Measurements from ENCODE around the gene KNDC1.
A peak's percentile ranks its signal among the peaks of the same experiment; 100 is the strongest.
"Not testable (repeated sequence)": the region's sequence is repeated elsewhere in the genome, so short reads cannot be mapped to it uniquely, and the experiment has no call there.

KNDC1 gene, protein sequence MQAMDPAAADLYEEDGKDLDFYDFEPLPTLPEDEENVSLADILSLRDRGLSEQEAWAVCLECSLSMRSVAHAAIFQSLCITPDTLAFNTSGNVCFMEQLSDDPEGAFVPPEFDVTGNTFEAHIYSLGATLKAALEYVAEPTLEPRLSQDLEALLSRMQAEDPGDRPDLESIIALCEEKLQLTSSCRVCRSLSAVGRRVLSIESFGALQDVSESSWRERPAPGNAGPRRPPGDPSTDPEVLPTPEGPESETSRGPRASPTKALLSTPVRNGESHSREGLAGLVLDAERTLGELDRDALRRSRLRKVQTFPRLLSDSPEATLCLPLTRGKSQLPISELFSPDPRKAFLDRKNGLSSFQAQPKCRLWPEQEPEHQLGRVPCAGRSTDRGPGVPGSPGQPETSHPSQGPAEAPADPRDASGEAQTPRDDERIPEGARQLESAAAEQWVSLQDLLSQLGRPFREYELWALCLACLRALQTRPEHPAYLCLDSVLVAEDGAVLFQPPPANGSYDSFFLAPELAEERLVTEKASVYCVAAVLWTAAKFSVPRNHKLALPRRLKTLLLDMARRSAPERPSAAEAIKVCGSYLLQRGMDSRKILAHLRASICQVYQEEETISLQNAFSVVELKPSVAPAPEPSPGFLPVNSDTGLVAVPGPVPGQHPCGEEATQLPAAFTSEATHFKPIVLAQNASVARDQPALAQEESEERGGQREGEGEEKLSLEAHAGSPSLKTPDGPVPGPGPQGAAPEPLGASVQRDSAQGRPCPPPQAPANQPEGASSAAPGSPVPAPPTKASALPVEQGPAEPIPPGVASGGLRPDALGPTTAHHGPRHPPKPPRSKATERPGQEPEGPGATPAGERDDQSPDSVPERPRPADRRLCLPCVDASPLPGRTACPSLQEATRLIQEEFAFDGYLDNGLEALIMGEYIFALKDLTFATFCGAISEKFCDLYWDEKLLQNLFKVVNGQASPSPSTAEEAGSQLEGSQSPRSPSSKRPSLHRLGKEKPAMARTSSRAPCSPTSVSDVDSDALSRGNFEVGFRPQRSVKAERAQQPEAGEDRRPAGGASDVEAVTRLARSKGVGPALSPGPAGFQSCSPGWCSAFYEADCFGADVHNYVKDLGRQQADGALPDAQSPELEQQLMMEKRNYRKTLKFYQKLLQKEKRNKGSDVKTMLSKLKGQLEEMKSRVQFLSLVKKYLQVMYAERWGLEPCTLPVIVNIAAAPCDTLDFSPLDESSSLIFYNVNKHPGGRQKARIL (N-terminal part only)

DNA sequence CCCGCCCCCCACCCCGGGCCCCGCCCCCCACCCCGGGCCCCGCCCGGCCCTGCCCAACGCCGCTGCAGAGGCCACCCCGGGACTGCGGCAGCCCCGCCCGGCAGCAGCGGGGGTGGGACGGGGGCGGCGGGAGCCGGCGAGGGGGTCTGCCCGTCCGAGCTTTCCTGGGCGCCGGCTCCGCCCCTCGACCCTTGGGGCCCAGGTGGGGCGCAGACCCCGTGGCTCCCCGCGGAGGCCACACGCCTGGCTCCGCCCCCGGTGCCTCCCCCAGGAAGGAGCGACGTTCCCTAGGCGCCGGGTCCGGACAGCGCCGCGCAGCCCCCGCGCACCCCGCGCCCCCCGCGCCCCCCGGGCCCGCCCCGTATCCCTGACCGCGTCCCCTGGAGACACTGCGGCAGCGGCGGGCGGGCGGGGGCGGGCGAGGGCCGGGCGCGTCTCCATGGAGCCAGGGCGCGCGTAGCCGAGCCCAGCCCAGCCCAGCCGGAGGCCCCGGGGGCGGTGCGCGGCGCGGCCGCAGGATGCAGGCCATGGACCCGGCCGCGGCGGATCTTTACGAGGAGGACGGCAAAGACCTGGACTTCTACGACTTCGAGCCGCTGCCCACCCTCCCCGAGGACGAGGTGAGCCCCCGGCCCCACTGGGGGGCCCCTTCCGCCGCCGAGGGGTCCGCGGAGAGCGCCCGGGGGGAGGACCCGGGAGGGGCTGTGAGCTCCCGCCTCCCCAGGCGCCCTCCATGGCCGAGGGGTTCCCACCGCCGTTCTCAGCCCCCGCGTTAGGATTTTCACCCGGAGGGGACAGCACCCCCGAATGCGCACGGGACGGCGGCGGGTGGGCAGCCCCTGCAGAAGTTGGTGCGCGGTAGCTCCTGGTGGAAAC, at the start of gene KNDC1:
Gene KNDC1, plus strand, starts transcription at position 270 of the 876 bp plus-strand sequence. Its CDS starts 249 bp downstream, at position 519.
- DNase-seq (ENCODE audit: low read depth): no peak
- peak within 1 kb of the TSS; percentile 64 for H3K4me3 ChIP-seq (ENCODE audit: low read depth, low read length)

DNA sequence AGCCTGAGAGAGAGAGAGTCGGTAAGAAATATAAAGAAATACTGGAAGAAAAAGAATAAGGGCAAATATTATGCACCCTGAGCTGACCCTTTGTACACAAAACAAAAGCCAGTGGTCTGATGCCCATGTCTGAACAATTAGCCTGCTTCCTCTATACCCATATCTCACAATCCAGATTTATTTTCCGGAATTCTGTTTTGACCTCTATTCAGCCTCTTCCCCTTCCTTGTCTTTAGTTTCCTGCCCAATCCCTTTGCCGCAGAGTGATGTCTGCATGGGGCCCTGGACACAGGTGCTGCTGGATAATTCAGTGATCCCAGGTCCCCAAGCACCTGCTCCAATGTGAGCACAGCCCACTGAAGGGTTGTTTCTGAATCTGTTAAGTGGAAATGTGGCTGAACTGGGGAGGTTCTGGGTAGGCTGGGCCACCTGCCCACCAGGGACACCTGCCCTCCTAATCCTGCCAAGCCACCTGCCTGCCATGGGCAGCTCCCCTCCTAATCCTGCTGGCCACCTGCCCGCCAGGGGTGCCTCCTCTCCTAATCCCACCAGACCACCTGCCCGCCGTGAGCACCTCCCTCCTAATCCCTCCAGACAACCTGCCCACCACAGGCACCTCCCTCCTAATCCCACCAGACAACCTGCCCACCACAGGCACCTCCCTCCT, 49.3 kb upstream of the KNDC1 start:
- no peak for DNase-seq (ENCODE audit: low read depth)
- H3K4me3 ChIP-seq (ENCODE audit: low read depth, low read length): no peak overlapping the region

DNA sequence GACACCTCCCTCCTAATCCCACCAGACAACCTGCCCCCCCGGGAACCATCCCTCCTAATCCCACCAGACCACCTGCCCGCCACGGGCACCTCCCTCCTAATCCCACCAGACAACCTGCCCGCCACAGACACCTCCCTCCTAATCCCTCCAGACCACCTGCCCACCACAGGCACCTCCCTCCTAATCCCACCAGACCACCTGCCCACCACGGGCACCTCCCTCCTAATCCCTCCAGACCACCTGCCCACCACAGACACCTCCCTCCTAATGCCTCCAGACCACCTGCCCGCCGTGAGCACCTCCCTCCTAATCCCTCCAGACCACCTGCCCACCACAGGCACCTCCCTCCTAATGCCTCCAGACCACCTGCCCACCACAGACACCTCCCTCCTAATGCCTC, 48.4 kb upstream of the KNDC1 start:
- not testable (repeated sequence) for DNase-seq (ENCODE audit: low read depth); H3K4me3 ChIP-seq (ENCODE audit: low read depth, low read length)

DNA sequence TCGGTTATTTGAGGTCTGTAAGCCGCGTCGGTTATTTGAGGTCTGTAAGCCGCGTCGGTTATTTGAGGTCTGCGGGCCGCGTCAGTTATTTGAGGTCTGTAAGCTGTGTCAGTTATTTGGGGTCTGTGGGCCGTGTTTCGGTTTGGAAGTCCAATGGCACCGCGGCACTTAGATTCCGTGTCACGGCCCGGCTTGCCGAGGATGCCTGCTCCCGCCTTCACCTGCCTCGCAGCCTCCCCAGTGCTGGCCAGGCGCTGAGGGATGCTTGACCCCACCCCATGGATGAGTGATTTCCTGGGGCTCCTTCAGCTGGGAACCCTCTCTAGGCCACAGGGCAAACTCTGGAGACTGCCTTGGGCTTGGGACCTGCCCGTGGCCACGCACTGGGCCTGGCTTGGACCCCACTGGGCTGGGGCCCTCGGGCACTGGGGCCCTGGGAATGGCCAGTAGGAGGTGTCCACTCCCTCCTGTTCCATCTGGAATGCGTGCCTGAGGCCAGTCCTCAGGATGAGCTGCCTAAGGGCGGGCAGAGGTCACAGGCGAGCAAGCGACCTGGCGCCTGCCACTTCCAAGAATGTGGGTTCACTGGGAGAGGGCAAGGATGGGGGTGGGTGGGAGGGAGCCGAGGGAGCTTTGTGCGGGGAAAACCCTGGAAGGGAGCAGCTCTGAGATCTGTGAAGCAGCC, 46.7 kb upstream of the KNDC1 start:
- no peak overlapping the region for H3K4me3 ChIP-seq (ENCODE audit: low read depth, low read length)
- no peak for DNase-seq (ENCODE audit: low read depth)

DNA sequence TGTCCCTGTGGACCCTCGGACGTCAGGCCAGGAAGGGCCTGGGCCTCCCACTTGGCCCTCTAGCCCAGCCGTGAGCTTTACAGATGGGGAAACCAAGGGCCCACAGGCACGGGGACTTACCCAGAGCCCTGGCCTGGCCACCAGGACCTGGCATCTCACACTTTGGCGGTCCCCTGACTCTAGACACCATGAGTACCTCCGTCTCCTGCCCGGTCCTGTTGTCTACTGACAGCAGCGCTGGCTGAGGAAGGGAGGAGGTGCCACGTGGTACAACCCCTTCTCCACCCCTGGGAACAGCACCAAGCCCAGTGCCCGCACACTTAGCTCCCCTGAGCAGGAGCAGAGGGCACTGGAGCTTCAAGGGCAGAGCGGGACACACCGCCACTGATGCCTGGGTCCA, 46.2 kb upstream of the KNDC1 start:
- DNase-seq (ENCODE audit: low read depth): no peak
- H3K4me3 ChIP-seq (ENCODE audit: low read depth, low read length): no peak overlapping the region

DNA sequence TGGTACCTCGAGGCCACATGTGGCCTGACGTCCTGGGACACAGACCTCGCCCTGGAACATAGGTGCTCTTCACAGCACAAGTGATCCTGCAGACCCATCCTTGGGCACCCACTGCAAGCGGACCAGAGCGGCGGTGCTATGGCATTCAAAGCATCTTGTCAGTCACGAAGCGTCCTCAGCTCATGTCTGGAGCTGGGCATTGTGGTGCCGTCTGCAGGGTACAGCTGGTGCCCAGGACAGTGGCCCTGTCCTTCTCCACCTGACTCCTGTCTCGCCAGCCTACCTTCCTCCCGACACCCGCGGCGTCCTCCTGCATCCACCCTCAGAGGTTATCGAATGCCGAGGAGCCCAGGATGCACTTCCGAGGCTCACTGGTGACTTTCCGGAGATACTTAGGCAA, 45.8 kb upstream of the KNDC1 start:
- DNase-seq (ENCODE audit: low read depth): no peak
- H3K4me3 ChIP-seq (ENCODE audit: low read depth, low read length): no peak overlapping the region

DNA sequence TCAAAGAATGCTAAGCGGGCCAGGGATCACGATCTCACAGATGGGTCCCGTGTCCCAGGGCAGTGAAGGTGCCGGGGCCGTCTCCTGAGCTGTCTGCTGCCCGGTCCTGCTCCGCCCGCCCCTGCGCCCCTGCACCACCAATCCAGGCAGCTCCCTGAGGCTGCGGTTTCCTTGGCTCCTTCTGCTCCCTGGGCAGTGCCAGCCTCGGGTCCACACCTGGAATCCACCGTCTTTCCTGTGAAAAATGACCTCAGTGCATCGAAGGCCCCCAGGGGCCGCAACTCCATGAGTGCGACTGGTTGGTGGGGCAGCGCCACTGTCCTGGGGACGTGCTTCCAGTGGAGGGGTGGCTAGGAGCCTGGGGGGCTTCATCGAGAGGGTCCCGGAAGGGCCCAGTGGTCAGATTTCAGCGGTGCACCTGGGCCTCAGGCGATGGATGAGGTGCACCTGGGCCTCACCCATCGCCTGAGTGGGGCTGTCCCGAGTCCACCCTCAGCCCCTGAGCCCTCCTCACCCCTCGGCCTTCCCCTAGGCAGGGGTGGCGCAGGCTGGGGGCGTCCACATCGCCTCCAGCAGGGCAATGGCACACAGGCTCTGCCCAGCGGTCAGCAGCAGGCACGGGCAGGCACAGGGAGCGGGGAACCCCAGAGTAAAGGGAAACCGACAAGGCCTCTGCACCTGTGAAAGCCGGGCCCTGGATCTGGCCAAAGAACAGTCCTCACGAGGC, 45.1 kb upstream of the KNDC1 start:
- H3K4me3 ChIP-seq (ENCODE audit: low read depth, low read length): no peak overlapping the region
- DNase-seq (ENCODE audit: low read depth): no peak

DNA sequence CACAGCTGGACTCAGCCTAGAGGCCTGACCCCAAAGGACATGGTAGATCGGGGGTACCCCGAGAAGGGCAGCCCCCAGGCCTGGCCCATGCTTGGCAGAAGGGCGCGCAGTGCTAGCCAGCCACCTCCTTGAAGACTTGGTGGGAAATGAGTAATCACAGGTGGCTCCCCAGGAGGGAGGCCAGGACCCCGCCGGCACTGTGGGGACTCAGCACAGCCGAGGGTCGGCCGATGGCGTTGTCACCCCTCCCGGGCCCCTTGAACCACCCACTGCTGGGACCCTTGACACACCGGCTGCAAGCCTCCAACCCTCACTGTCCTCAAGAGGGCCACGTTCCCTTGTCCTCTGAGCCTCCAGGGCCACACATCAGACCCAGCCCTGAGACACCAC, 44.6 kb upstream of the KNDC1 start:
- H3K4me3 ChIP-seq (ENCODE audit: low read depth, low read length): no peak overlapping the region
- no peak for DNase-seq (ENCODE audit: low read depth)

DNA sequence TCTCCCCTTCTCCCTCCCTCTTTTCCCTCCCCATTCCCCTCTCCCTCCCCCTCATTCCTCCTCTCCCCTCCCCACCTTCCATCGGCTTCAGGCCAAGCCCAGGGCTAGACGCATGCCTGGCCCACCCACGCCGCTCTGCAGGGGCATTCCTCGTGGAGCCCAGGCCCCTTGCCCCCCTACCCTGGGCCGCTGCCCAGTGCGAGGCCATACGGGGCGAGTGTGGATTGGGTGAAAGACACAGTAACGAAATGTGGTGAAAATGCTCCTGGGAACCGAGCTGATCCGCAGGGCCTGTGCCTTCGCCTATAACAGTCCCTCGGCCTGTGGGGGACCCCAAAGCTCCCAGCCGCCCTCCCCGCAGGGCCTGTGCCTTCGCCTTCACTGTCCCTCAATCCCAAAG, 44.0 kb upstream of the KNDC1 start:
- H3K4me3 ChIP-seq (ENCODE audit: low read depth, low read length): no peak overlapping the region
- DNase-seq (ENCODE audit: low read depth): no peak

DNA sequence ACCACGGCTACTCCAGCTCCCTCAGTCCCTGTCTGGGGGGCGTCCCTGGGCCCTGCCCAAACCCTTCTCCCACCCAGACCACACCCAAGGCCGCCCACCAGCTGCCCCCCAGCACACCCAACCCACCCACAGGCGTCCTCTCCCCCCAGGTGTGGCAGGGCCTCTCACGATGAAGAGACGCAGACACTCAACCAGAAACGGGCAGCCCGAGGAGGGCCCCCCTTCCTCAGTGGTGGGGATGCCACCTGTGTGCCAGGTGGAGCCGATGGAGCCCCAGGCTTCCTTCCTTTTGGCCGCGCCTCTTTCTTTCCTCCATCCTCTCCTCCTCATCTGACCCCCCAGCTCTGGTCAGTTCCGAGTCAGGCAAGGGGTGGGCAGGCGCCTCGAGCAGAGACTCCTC, 43.6 kb upstream of the KNDC1 start:
- DNase-seq (ENCODE audit: low read depth): no peak

DNA sequence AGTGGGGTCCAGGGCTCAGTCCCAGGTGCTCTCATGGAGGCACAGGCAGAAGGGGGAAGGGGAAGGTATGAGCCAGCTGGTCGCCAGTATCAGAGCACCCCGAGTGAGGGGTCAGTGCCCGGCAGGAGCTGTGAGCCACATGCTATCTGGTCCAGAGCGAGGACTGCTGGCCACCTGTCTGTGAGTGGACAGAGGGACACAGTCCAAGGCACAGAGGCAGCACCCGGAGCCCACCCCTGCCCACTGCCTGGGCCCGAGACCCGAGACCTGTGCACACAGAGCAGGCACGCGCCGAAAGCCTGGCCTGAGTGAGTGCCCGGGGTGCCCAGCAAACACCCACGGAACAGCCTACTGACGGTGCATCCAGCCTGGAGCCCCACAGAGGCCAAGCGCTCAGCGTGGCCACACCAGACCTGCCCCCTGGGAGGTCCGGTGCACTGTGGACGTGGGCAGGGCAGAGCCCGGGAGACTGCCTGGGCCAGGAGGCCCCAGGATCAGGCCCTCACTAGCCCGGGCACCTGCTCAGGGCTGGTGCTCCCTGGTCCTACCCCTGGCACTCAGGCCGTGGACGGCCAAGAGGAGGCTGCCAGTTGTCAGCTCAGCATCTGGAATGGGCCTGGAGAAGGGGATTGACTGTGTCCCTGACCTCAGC, 42.9 kb upstream of the KNDC1 start:
- no peak for DNase-seq (ENCODE audit: low read depth)
- no peak overlapping the region for H3K4me3 ChIP-seq (ENCODE audit: low read depth, low read length)

More for the DNA sequence above, 43.6 kb upstream of the KNDC1 start:
- H3K4me3 ChIP-seq (ENCODE audit: low read depth, low read length): no peak overlapping the region

DNA sequence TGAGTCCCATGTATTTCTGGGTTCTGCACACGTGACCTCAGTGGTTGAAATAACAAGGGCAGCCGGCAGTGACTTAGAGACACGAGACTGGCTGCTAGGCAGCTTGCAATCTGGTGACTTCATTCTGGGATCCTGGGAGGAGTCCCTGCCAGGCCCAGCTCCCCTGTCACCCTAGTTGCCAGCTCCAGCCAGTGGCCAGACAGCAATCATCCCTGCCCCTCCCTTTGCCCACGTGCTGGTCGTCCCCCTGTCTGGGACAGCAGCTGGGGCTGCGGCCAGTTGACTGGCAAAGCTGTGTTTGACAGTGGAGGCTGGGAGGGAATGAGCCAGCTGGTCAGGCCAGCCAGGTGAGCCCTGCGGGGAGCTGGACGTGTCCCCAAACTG, 42.3 kb upstream of the KNDC1 start:
- no peak overlapping the region for H3K4me3 ChIP-seq (ENCODE audit: low read depth, low read length)
- DNase-seq (ENCODE audit: low read depth): no peak

DNA sequence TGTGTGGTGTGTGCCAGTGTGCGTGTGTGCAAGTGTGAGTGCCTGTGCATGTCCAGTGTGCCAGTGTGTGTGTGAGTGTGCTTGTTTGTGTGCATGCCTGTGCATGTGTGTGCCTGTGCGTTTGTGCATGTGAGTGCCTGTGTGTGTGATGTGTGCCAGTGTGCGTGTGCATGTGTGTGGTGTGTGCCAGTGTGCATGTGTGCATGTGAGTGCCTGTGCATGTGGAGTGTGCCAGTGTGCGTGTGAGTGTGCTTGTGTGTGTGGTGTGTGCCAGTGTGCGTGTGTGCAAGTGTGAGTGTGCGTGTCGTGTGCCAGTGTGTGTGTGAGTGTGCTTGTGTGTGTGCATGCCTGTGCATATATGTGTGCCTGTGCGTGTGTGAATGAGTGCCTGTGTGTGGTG, 38.5 kb upstream of the KNDC1 start:
- DNase-seq (ENCODE audit: low read depth): no peak
- H3K4me3 ChIP-seq (ENCODE audit: low read depth, low read length): no peak overlapping the region

DNA sequence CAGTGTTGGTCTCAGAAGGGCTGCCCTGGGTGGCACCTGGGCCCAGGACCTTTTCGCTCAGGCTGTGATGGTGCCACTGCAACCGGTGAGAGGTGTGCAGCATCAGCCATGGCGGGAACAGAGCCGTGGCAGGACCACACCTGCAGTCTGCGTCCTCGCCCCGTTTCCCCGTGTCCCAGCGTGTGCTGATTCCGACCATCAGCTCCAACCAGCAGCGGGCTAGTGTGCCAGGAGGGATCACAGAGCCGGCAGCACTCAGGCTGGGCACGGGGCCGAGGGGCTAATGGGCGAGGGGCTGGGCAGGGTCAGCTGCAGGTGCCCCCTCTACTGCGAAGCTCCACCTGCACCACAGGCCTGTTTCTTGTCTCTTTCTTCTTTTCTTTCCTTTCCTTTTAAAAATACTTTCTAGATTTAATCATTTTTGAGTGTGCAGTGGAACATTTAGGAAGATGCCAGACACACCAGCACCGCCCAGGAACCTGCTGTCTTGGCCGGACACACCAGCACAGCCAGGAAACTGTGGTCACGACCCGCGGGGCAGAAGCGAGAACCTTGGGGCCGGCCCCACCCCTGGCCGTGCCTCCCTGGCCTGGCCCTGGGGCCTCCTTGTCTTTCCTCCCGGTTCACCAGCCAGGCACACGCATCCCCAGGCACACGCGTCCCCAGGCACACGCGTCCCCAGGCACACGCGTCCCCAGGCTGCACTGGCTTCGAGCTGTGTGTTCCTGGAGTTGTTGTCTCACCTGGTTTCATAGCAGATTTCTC, 37.7 kb upstream of the KNDC1 start:
- DNase-seq (ENCODE audit: low read depth): no peak
- H3K4me3 ChIP-seq (ENCODE audit: low read depth, low read length): no peak overlapping the region

DNA sequence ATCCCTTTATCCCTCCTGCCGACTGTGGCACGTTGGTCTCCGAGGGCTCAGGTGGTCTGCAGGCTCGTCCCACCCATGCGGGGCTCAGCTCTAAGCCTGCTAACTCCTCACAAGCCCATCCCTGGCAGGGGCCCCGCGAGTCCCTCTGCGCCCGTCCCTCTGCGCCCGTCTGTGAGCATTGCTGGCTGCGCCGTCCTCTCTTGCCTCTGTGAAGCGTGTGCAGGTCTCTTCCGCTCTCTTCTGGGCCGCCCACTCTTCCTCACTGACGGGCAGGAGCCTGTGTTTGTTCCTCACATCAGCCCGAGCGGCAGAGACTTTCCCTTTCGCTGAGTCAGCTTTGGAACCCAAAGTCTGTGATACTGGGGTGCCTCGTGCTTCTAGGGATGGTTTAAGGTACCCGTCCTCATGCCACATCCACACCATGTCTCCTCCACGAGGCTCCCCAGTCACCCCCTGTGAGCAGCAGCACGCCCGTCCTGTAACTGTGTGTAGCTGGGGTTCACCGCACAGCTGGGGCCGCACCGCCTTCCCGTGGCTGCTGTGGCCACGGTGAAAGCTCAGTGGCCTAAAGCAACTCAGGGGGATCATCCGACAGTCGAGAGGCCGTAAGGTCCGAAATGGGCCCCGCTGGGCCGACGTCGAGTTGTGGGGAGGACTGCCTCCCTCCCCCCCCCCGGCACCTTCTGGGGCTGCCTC, 36.8 kb upstream of the KNDC1 start:
- no peak for DNase-seq (ENCODE audit: low read depth)
- no peak overlapping the region for H3K4me3 ChIP-seq (ENCODE audit: low read depth, low read length)
